Stimulated activated CD4-positive, alpha-beta T cell treated with anti-CD3 and anti-CD28 coated beads, Interleukin-15, amount 100 ng/mL, for 24 hours (primary cell): ENCODE results near the gene PSMB7.
"Not testable (repeated sequence)": the region's sequence is repeated elsewhere in the genome, so short reads cannot be mapped to it uniquely, and the experiment has no call there.

Source experiments
- DNase-seq: peaks from one replicate; pipeline ENCODE4 v3.0.0-alpha.2; 2020

PSMB7 gene

GRCh38 chr9:124442826-124443225 lies 27.6 kb upstream of the PSMB7 start:
- no peak for DNase-seq

GRCh38 chr9:124442379-124442778 lies 27.1 kb upstream of the PSMB7 start:
- DNase-seq: no peak

GRCh38 chr9:124441291-124441690 lies 26.0 kb upstream of the PSMB7 start:
- DNase-seq: no peak

- no peak for DNase-seq
Measured at GRCh38 chr9:124440786-124441185, 25.5 kb upstream of the PSMB7 start.

- no peak for DNase-seq
Measured at GRCh38 chr9:124439686-124440243, 24.5 kb upstream of the PSMB7 start.

- DNase-seq: no peak
Measured at GRCh38 chr9:124439086-124439485, 23.8 kb upstream of the PSMB7 start.

GRCh38 chr9:124438091-124438490 lies 22.8 kb upstream of the PSMB7 start:
- no peak for DNase-seq

- no peak for DNase-seq
Measured at GRCh38 chr9:124437086-124437485, 21.8 kb upstream of the PSMB7 start.

- no peak for DNase-seq
Measured at GRCh38 chr9:124436320-124436719, 21.1 kb upstream of the PSMB7 start.

- no peak for DNase-seq
Measured at GRCh38 chr9:124429530-124429867, 14.3 kb upstream of the PSMB7 start.

- DNase-seq: no peak
Measured at GRCh38 chr9:124428751-124429529, 13.7 kb upstream of the PSMB7 start.

GRCh38 chr9:124427281-124427680 lies 12.0 kb upstream of the PSMB7 start:
- no peak for DNase-seq

- no peak for DNase-seq
Measured at GRCh38 chr9:124426361-124426760, 11.1 kb upstream of the PSMB7 start.

GRCh38 chr9:124425733-124426132 lies 10.5 kb upstream of the PSMB7 start:
- DNase-seq: not testable (repeated sequence)

GRCh38 chr9:124423591-124423990 lies 8.3 kb upstream of the PSMB7 start:
- DNase-seq: no peak

- no peak for DNase-seq
Measured at GRCh38 chr9:124423155-124423554, 7.9 kb upstream of the PSMB7 start.

GRCh38 chr9:124420991-124421543 lies 5.8 kb upstream of the PSMB7 start:
- no peak for DNase-seq

- no peak for DNase-seq
Measured at GRCh38 chr9:124419832-124420489, 4.7 kb upstream of the PSMB7 start.

GRCh38 chr9:124415852-124416484 lies 726 bp upstream of the PSMB7 start:
- DNase-seq: no peak

GRCh38 chr9:124414612-124415011 lies 630 bp downstream of the PSMB7 start:
- DNase-seq: no peak

- no peak for DNase-seq
Measured at GRCh38 chr9:124412228-124412575, 3.0 kb downstream of the PSMB7 start.

GRCh38 chr9:124411514-124412227 lies 3.6 kb downstream of the PSMB7 start:
- DNase-seq: no peak

- no peak for DNase-seq
Measured at GRCh38 chr9:124410321-124410913, 4.8 kb downstream of the PSMB7 start.
